Gastroesophageal sphincter (tissue), 3 donors: ENCODE measurements around the gene MFSD6.

Source experiments
- CTCF ChIP-seq, 4 experiments: fragments of 200-600 bp in 2 of 4; fragments of 450-650 bp in 2 of 4; sonication (generic) in 1 of 4; IDR thresholded peaks; one replicate each; pipeline ENCODE4 v1.5.1; 2017 to 2019; ENCODE audit warnings: antibody characterized with exemption in 4 of 4, mild to moderate bottlenecking in 2 of 4, moderate library complexity in 2 of 4
- POLR2A ChIP-seq, 2 donors: fragments of 450-650 bp; IDR thresholded peaks; one replicate each; pipeline ENCODE4 v1.6.1; 2017; ENCODE audit warnings: antibody characterized with exemption in 2 of 2, mild to moderate bottlenecking in 2 of 2, moderate library complexity in 1 of 2
- POLR2AphosphoS5 ChIP-seq: sonication (generic); formaldehyde crosslinking; IDR thresholded peaks from one replicate; pipeline ENCODE4 v1.6.1; 2017; ENCODE audit warnings: antibody characterized with exemption

- no peak for TF ChIP-seq POLR2A (IDR thresholded peaks at IDR 0.05)
- TF ChIP-seq CTCF (IDR thresholded peaks at IDR 0.05): no peak
- no peak for TF ChIP-seq POLR2AphosphoS5
Observed at GRCh38 chr2:190435031-190435670, 27.0 kb downstream of the MFSD6 start.
